Uterus (tissue), 4 donors: ENCODE data around the gene GRIN2A. TPM values are rescaled to one million over a fixed set of nuclear protein-coding genes. Genes with fewer than 3 reads are reported as not detected.

Source experiments
- DNase-seq, 2 donors: peaks; one replicate each; pipeline ENCODE4 v3.0.0-alpha.2; 2019 to 2020
- H3K27ac ChIP-seq, 2 donors: fragments of 200-600 bp; sonication (generic); 1 replicate in 1 of 2; 2 replicates in 1 of 2; pipeline ENCODE4 v1.5.1; 2016 to 2018
- H3K27me3 ChIP-seq, 2 donors: fragments of 200-600 bp; sonication (generic); one replicate each; pipeline ENCODE4 v1.5.1; 2018 to 2019; ENCODE audit warnings: control low read depth in 1 of 2
- H3K36me3 ChIP-seq, 2 donors: fragments of 200-600 bp; sonication (generic); one replicate each; pipeline ENCODE4 v1.5.1; 2019; ENCODE audit warnings: control low read depth in 1 of 2
- H3K4me1 ChIP-seq, 2 donors: fragments of 200-600 bp; sonication (generic); one replicate each; pipeline ENCODE4 v1.5.1; 2018 to 2019; ENCODE audit warnings: control low read depth in 1 of 2
- H3K4me3 ChIP-seq, 2 donors: fragments of 200-600 bp; sonication (generic); 1 replicate in 1 of 2; 2 replicates in 1 of 2; pipeline ENCODE4 v1.5.1; 2018 to 2019; ENCODE audit warnings: mild to moderate bottlenecking in 1 of 2
- H3K9me3 ChIP-seq, 2 donors: fragments of 200-600 bp; sonication (generic); one replicate each; pipeline ENCODE4 v1.5.1; 2019; ENCODE audit warnings: control low read depth in 1 of 2
- CTCF ChIP-seq, 4 experiments: fragments of 200-600 bp in 2 of 4; fragments of 450-650 bp in 2 of 4; sonication (generic) in 2 of 4; IDR thresholded peaks; one replicate each; pipeline ENCODE4 v1.5.1; 2016 to 2019; ENCODE audit warnings: antibody characterized with exemption in 4 of 4, mild to moderate bottlenecking in 2 of 4, moderate library complexity in 1 of 4
- POLR2A ChIP-seq, 2 donors: fragments of 450-650 bp; IDR thresholded peaks; one replicate each; pipeline ENCODE4 v1.6.1; 2016; ENCODE audit warnings: antibody characterized with exemption in 2 of 2, mild to moderate bottlenecking in 1 of 2, moderate library complexity in 1 of 2
- intact Hi-C: fragments of 100-400 bp; cut with DNase I; formaldehyde crosslinking; loops from one replicate; pipeline ENCODE4 v1.15.1; 2023; ENCODE audit warnings: low total_unique reads
- total RNA-seq, 4 donors: library from RNA; depleted of rRNA in 3 of 4; stranded (reverse); fragments of >200 nt in 3 of 4; gene quantifications; one replicate each; pipeline versions ENCODE4 v1.1.0 to v1.2.4, GENCODE V29; 2014 to 2023
- donor health status: DM: yes; HTN: yes; CAD: no.

GRIN2A gene
- total RNA-seq, 4 donors from 2014 or later: under 0.01 to 2.4 (median 0.56) TPM

- H3K36me3 ChIP-seq: no peaks in the 10 kb centered on the region
- H3K4me3 ChIP-seq: no peak overlapping the region
- TF ChIP-seq CTCF (IDR thresholded peaks at IDR 0.05) (no peak), POLR2A (IDR thresholded peaks at IDR 0.05) (no peak)
- H3K4me1 ChIP-seq: no peaks in the 10 kb centered on the region
- no peak for DNase-seq
- intact Hi-C loops: no loop called here
- H3K27me3 ChIP-seq: no peaks in the 10 kb centered on the region
- H3K9me3 ChIP-seq: no peaks in the 10 kb centered on the region
- H3K27ac ChIP-seq: no peak overlapping the region
These were observed 20.4 kb upstream of the GRIN2A start for GRCh38 chr16:10202649-10203048.

- intact Hi-C loops: no loop called here
- no peak for DNase-seq
- Histone ChIP-seq H3K36me3 (no peaks in the 10 kb centered on the region), H3K4me1 (no peaks in the 10 kb centered on the region), H3K27ac (no peak overlapping the region), H3K9me3 (no peaks in the 10 kb centered on the region), H3K27me3 (no peaks in the 10 kb centered on the region), H3K4me3 (no peak overlapping the region)
- TF ChIP-seq POLR2A (IDR thresholded peaks at IDR 0.05) (no peak), CTCF (IDR thresholded peaks at IDR 0.05) (no peak)
These were observed 18.7 kb upstream of the GRIN2A start for GRCh38 chr16:10200637-10201586.

- H3K9me3 ChIP-seq: no peaks in the 10 kb centered on the region
- intact Hi-C loops: no loop called here
- H3K27ac ChIP-seq: no peak overlapping the region
- no peak for DNase-seq
- TF ChIP-seq POLR2A (IDR thresholded peaks at IDR 0.05) (no peak), CTCF (IDR thresholded peaks at IDR 0.05) (no peak)
- no peak overlapping the region for H3K4me3 ChIP-seq
- H3K36me3 ChIP-seq: no peaks in the 10 kb centered on the region
- no peaks in the 10 kb centered on the region for H3K27me3 ChIP-seq
- no peaks in the 10 kb centered on the region for H3K4me1 ChIP-seq
These were observed 14.8 kb upstream of the GRIN2A start for GRCh38 chr16:10196999-10197398.

GRCh38 chr16:10191096-10191495, 8.9 kb upstream of the GRIN2A start:
- TF ChIP-seq CTCF (IDR thresholded peaks at IDR 0.05) (no peak), POLR2A (IDR thresholded peaks at IDR 0.05) (no peak)
- DNase-seq: no peak
- H3K4me3 ChIP-seq: no peak overlapping the region
- no peaks in the 10 kb centered on the region for H3K27me3 ChIP-seq
- H3K9me3 ChIP-seq: no peaks in the 10 kb centered on the region
- no peaks in the 10 kb centered on the region for H3K36me3 ChIP-seq
- no peaks in the 10 kb centered on the region for H3K4me1 ChIP-seq
- H3K27ac ChIP-seq: no peak overlapping the region
- intact Hi-C loops: no loop called here

GRCh38 chr16:10189861-10190390, 7.7 kb upstream of the GRIN2A start:
- intact Hi-C loops: no loop called here
- H3K9me3 ChIP-seq: no peaks in the 10 kb centered on the region
- TF ChIP-seq POLR2A (IDR thresholded peaks at IDR 0.05): no peak
- TF ChIP-seq CTCF (IDR thresholded peaks at IDR 0.05): no peak

More at GRCh38 chr16:10189861-10190390, 7.7 kb upstream of the GRIN2A start:
- Histone ChIP-seq H3K27me3 (no peaks in the 10 kb centered on the region), H3K4me1 (no peaks in the 10 kb centered on the region), H3K36me3 (no peaks in the 10 kb centered on the region), H3K27ac (no peak overlapping the region), H3K4me3 (no peak overlapping the region)
- no peak for DNase-seq
